Spleen (tissue), 7 donors: ENCODE data around the gene PIK3C2G.

Experiments used
- CTCF ChIP-seq, 11 experiments: fragments of 200-600 bp in 7 of 11; fragments of 450-650 bp in 4 of 11; sonication (generic) in 4 of 11; IDR thresholded peaks in 8 of 11; conservative IDR thresholded peaks in 3 of 11; 1 replicate in 7 of 11; 2 replicates in 4 of 11; pipeline versions ENCODE4 v1.4.0 to v1.8.0; 2016 to 2021; ENCODE audit warnings: antibody characterized with exemption in 11 of 11, inconsistent platforms in 4 of 11, mild to moderate bottlenecking in 1 of 11
- POLR2A ChIP-seq, 3 donors: fragments of 450-650 bp; IDR thresholded peaks; one replicate each; pipeline ENCODE4 v1.5.1; 2017; ENCODE audit warnings: antibody characterized with exemption in 3 of 3, mild to moderate bottlenecking in 1 of 3
- POLR2AphosphoS5 ChIP-seq, 3 donors: sonication (generic); formaldehyde crosslinking; IDR thresholded peaks; one replicate each; pipeline ENCODE4 v1.5.1; 2017; ENCODE audit warnings: antibody characterized with exemption in 3 of 3
- donor health status: DM: no; HTN: no; CAD: no; lungs with moderate emphysema.
- donor health status: DM: no; HTN: no; CAD: no.
- donor health status: DM: no; HTN: no; CAD: no.

- no peak for TF ChIP-seq POLR2AphosphoS5 (IDR thresholded peaks at IDR 0.05)
- no peak for TF ChIP-seq CTCF (IDR thresholded peaks at IDR 0.05 in 8 of 11, conservative IDR thresholded peaks at IDR 0.05 in 3 of 11)
- TF ChIP-seq POLR2A (IDR thresholded peaks at IDR 0.05) = no peak
These were observed 65.7 kb downstream of the PIK3C2G start for GRCh38 chr12:18327036-18327435.
